HG03521 (cell line): ENCODE results near the gene RASSF5.

Source experiments
- ATAC-seq: cut with Tn5 transposase; IDR thresholded peaks from one replicate; pipeline ENCODE4 v1.9.1; 2021; ENCODE audit warnings: mild to moderate bottlenecking, moderate library complexity; ENCODE audit not compliant: unreplicated experiment

RASSF5 gene

GRCh38 chr1:206496131-206496793 lies 11.1 kb upstream of the RASSF5 start:
- ATAC-seq = no peak

GRCh38 chr1:206497363-206497762 lies 10.0 kb upstream of the RASSF5 start:
- no peak for ATAC-seq

- no peak for ATAC-seq
These were observed 9.6 kb upstream of the RASSF5 start for GRCh38 chr1:206497774-206498173.

GRCh38 chr1:206498685-206499084 lies 8.6 kb upstream of the RASSF5 start:
- ATAC-seq = no peak

GRCh38 chr1:206500046-206500445 lies 7.3 kb upstream of the RASSF5 start:
- no peak for ATAC-seq

- no peak for ATAC-seq
These were observed 5.5 kb upstream of the RASSF5 start for GRCh38 chr1:206501881-206502280.

GRCh38 chr1:206502403-206502802 lies 4.9 kb upstream of the RASSF5 start:
- ATAC-seq = no peak

- no peak for ATAC-seq
These were observed 4.5 kb upstream of the RASSF5 start for GRCh38 chr1:206502812-206503211.

- ATAC-seq = peak; percentile 60
These were observed 3.6 kb upstream of the RASSF5 start for GRCh38 chr1:206503591-206504362.

- no peak for ATAC-seq
These were observed 3.0 kb upstream of the RASSF5 start for GRCh38 chr1:206504363-206504713.

- no peak for ATAC-seq
These were observed 1.5 kb upstream of the RASSF5 start for GRCh38 chr1:206505702-206506355.

GRCh38 chr1:206506405-206507283 lies 687 bp upstream of the RASSF5 start:
- peak; percentile 14 for ATAC-seq

GRCh38 chr1:206508130-206508889 lies 979 bp downstream of the RASSF5 start:
- ATAC-seq = no peak

- no peak for ATAC-seq
These were observed 1.6 kb downstream of the RASSF5 start for GRCh38 chr1:206508956-206509355.

- ATAC-seq = no peak
These were observed 2.4 kb downstream of the RASSF5 start for GRCh38 chr1:206509612-206510257.

- no peak for ATAC-seq
These were observed 3.0 kb downstream of the RASSF5 start for GRCh38 chr1:206510371-206510770.

GRCh38 chr1:206511362-206512057 lies 4.2 kb downstream of the RASSF5 start:
- no peak for ATAC-seq

GRCh38 chr1:206512058-206512850 lies 4.9 kb downstream of the RASSF5 start:
- no peak for ATAC-seq

GRCh38 chr1:206512851-206513180 lies 5.5 kb downstream of the RASSF5 start:
- no peak for ATAC-seq
